HL-60/S4 treated with retinoic acid at 250 ng/mL for 4 days and 3 days (cell line): ENCODE results near the gene ACADVL.
"Not testable (repeated sequence)": the region's sequence is repeated elsewhere in the genome, so short reads cannot be mapped to it uniquely, and the experiment has no call there.

Experiments used
- in situ Hi-C: fragments of 300-500 bp; cut with MboI; formaldehyde crosslinking; loops from 2 replicates; pipeline ENCODE4 v1.7.0; 2022; ENCODE audit warnings: low sequenced_read_pairs

The ACADVL gene

GRCh38 chr17:7219812-7220592 lies at the start of gene ACADVL, which contains the start of gene DLG4:
ACADVL (plus strand) TSS chr17:7219938; CDS start chr17:7219985, 47 bp downstream.
DLG4 (minus strand) TSS chr17:7219836.
- in situ Hi-C loops = no loop called here

DNA sequence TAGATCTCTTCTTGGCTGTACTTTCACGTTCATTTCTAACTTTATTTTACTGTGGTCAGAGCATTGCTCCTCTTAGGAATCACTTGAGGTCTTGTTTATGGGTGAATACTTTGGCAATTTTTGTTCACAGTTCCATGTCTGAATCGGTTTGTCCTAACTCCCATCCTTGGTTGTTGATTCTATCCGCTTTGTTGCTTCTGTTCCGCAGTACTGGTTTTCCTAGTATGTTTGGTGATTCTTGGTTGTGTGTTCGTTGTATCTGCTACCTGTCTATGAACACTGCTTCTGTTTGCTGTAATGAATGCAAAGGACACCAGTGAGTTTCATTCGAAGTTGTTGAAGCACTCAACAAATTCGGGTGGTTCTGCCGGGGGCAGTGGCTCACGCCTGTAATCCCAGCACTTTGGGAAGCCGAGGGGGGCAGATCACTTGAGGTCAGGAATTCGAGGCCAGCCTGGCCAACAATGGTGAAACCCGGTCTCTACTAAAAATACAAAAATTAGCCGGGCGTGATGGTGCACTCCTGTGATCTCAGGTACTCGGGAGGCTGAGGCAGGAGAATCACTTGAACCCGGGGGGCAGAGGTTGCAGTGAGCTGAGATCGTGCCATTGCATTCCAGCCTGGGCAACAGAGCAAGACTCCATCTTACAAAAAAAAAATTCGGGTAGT lies 47.1 kb upstream of the ACADVL start:
- in situ Hi-C loops = not testable (repeated sequence)

DNA sequence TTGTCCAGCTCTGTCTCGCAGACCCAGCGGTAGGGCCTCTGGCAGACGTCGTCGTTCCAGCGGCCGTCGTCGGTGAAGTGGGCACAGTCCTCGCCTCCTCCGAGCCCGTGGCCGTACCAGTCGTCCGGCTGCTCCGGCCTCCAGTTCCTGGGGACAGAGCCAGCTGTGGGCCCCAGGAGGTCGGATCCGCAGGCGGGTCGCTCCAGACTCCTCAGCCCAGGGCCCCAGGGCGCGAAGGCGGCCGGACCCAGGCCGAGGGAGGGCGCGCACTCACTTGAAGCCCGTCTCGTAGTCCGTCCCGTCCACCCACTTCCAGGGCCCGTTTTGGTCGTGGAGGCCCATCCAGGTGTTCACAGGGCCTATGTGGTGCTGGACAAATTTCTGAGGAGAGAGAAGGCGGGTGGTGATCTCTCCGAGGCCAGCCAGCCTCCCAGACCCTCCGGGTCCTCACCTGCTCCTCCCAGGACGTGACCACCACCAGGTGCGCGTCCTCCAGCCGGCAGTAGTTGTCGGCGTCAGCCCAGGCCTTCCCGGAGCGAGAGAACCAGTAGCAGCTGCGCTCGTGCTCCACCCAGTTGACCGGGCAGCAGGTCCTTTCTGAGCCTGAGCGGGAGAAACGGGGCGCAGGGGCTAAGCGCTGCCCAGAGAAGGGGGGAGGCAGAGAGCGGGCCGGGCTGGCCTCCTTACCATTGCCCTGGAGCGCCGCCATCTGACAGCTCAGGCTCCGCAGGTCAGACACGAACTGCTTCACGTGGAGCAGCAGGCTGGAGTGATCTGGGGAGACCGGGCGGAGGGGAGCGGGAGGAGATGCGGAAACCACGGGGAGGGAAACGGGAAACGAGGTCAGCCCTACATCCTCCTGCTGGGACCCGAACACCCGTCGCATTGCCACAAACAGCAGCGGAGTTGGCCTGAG lies 45.8 kb upstream of the ACADVL start:
- in situ Hi-C loops = no loop called here

GRCh38 chr17:7174603-7175326 lies 45.0 kb upstream of the ACADVL start:
- in situ Hi-C loops = no loop called here

DNA sequence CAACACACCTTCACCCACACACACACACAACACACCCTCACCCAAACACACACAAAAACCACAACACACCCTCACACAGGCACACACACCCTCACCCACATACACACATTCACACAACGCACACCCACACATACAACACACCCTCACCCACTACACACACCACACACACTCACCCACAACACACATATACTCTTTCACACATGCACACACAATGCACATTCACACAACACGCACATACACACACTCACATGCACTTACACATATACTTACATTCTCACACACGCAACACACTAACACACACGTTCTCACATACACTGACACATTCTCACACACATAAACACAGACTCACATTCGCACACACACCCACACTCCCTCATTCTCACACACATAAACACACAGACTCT lies 44.4 kb upstream of the ACADVL start:
- in situ Hi-C loops = no loop called here

DNA sequence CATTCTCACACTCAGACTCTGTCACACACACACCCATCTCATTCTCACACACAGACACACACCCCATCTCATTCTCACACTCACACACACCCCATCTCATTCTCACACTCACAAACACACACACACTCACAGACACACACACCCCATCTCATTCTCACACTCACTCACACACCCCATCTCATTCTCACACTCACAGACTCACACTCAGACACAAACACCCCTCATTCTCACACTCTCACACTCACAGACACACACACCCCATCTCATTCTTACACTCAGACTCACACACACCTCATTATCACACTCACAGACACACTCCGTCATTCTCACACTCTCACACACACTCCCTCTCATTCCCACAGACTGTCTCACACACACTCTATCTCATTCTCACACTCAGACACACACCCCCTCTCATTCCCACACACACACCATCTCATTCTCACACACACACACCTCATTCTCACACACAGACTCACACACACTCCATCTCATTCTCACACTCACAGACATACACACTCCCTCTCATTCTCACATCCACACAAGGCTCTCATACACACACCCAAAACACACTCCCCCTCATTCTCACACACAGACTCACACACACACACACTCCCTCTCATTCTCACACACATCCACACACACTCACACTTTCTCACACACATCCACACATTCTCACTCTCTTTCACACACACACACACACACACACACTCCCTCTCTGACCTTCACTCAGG lies 43.5 kb upstream of the ACADVL start:
- in situ Hi-C loops = no loop called here

DNA sequence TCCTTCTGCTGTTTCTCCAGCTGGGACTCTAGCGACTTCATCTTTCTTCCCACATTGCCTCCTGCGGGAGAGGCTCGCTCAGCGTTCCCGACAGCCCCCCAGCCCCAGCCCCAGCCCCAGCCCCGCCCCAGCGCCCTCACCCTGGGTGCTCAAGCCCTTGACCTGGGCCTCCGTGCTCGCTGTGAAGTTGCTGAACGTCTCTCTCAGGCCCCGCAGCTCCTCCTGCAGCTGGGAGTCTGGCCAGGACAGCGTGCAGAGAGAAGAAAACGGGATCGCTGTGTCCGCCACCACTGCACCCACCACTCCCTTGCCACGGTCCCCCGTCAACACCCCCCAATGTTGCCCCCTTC lies 42.9 kb upstream of the ACADVL start:
- in situ Hi-C loops = no loop called here

GRCh38 chr17:7177191-7177953 lies 42.4 kb upstream of the ACADVL start:
- in situ Hi-C loops = no loop called here

DNA sequence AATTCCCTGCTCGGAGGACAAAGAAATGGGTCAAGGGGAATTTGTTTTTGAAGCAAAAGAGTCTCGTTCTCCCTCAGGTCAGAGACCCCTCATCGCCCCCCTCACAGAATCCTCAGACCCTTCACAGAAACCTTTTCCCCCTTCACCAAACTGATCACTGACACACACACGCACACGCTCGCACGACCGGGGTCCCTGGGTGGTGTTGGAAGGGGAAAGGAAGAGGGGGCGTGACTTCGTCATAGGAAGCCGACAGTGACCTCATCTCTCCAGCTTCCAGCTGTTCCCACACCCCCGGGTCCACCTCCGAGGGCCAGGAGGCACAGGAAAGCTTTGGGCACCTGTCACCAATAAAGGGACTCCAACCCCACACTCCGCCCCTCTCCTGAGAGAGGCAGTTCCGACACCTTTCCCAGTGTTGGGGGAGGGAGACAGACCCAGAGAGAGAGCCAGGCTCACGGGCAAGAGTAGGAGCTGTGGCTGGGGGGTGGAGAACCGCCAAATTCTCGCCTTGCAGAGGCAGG lies 41.7 kb upstream of the ACADVL start:
- in situ Hi-C loops = no loop called here

GRCh38 chr17:7178973-7179316 lies 40.8 kb upstream of the ACADVL start:
- in situ Hi-C loops = no loop called here

- in situ Hi-C loops = no loop called here
These were observed 40.2 kb upstream of the ACADVL start, which contains the start of gene ASGR1 for GRCh38 chr17:7179317-7180254. ASGR1 (minus strand) TSS chr17:7179370; CDS start chr17:7178563, 807 bp downstream.

DNA sequence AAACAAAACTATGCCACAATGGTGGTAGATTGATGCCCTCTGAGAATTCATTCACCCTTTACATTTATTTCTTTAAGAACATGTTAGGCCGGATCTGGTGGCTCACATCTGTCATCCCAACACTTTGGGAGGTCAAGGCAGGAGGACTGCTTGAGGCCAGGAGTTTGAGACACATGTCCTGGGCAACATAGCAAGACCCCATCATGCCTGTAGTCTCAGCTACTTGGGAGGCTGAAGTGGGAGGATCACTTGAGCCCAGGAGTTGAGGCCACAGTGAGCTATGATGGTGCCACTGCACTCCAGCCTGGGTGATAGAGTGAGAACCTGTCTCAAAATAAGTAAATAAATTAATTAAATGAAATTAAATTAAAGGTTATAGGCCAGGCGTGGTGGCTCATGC lies 37.6 kb upstream of the ACADVL start:
- in situ Hi-C loops = not testable (repeated sequence)

DNA sequence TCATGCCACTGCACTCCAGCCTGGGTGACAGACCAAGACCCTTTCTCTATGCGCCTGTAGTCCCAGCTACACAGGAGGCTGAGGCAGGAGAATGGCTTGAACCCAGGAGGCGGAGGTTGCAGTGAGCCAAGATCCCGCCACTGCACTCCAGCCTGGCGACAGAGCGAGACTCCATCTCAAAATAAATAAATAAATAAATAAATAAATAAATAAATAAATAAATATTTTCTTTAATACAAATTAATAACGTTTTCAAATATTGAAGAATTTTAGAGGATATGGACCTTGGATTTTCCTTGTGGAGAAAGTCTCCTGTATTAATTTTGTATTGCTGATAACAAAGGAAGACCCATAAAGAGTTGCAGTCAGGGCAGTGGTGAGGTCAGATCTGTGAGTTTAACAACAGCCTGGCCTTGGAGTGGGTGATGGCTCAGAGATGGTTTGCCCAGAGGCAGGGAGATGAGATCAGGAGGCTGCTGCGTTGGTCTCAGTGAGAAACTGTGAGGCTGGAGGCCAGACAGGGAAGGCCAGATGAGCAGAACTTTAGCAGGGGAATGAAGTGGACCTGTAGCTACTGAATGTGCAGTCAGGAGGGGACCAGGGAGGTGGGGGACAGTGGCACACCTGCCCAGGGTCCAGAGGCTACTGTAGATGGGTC lies 36.2 kb upstream of the ACADVL start:
- in situ Hi-C loops = no loop called here

DNA sequence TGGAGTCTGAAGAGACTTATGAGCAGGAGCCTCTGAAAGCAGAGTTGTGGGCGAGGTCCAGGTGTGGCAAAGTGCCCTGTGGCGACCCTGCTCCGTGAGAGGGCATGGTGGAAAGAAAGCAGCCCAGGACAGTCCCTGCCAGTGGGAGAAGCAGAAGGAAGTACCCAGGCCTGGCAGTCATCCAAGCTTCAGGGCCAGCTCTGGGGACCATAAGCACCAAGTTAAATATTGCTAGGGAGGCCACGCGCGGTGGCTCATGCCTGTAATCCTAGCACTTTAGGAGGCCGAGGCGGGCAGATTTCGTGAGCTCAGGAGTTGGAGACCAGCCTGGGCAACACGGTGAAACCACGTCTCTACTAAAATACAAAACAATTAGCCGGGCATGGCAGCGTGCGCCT lies 35.6 kb upstream of the ACADVL start:
- in situ Hi-C loops = no loop called here

- in situ Hi-C loops = no loop called here
These were observed 35.1 kb upstream of the ACADVL start for GRCh38 chr17:7184647-7185046.

DNA sequence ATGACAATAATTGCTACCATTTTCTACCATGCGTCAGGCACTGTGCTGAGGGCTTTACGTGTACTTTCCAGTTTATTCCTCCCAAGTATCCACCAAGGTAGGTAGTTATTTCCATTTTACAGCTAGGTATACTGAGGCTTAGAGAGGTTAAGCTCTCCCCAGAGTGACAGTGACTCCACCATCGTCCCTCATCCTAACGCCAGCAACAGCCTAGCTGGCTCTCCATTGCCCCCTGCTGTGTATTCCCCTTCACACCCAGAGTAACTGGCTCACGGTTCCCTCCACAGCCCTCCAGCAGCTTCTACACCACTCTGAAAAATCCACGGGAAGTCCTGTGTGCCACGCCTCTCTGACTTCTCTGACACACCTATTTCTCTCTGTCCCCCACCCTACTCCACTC lies 33.5 kb upstream of the ACADVL start:
- in situ Hi-C loops = no loop called here

DNA sequence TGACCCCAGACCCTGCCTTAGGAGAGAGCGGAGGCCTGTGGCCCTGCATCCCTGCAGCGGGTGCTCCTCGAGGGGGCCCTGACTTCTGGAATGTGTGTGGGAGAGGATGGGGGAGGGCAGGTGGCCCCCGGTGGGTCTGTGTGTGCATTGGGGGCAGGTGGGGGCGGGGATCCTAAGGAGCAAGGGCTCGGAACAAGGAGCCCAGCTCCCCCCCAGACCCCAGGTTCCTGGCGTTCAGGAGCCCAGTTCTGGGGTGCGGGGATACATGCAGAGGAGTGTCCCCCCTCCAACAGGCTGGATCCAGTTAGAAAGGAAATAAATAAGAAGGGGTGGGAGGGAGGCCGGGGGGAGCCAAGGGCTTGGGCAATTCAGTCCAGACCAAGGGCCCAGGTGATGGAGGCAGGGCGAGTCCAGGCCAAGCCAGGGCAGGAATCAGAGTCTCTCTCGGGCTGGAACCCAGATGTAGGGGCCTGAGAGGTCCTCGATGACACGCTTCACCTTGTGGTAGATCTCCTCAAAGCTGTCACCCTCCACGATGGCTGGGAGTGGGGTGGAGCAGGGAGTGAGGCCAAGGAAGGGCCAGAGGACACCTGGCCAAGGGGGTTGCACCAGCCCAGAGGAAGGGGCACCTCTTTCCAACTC lies 29.3 kb upstream of the ACADVL start:
- in situ Hi-C loops = no loop called here
